Measurements from ENCODE around the gene NUDT4B. TPM values are rescaled to one million over a fixed set of nuclear protein-coding genes. Genes with fewer than 3 reads are reported as not detected.

The NUDT4B gene
- 4.6 and 9.0 TPM in 2 replicates for total RNA-seq

GRCh38 chr1:148748563-148749334 lies at the start of gene NUDT4B:
NUDT4B (plus strand) TSS chr1:148748774; CDS start chr1:148748953, 179 bp downstream.

Other genes starting within 250 kb of the NUDT4B start
- 25.8 and 27.3 TPM in 2 replicates for gene NBPF14, start 152.8 kb upstream of the NUDT4B start, total RNA-seq
- gene PDE4DIP, start 95.7 kb downstream of the NUDT4B start, total RNA-seq, result 21.0 and 27.9 TPM in 2 replicates

Measured in tracheal epithelial cell (primary cell).